ENCODE results near the gene CD7.

- no peak for TF ChIP-seq POLR2A (IDR thresholded peaks at IDR 0.05)
- no peak for TF ChIP-seq CTCF (IDR thresholded peaks at IDR 0.05)
Measured at GRCh38 chr17:82299452-82299851, 18.0 kb downstream of the CD7 start.

All from stomach (tissue), 4 donors.